B cell (primary cell): ENCODE results near the gene SPATA20. TPM values are rescaled to one million over a fixed set of nuclear protein-coding genes. Genes with fewer than 3 reads are reported as not detected.
A peak's percentile ranks its signal among the peaks of the same experiment; 100 is the strongest.

Experiments used
- ATAC-seq: fragments of 200-7000 bp; cut with Tn5 transposase; one replicate; pipeline ENCODE4 v1.10.0; 2021; ENCODE audit warnings: low read depth, mild to moderate bottlenecking, moderate number of reproducible peaks, moderate library complexity
- CTCF ChIA-PET: fragments of 350-600 bp; sonication (Branson Sonifier 250); formaldehyde crosslinking; loops from one replicate; lab custom pipeline; 2021; ENCODE audit warnings: antibody characterized with exemption, inconsistent platforms; lab: Charles Lee
- POLR2A ChIA-PET: fragments of 350-600 bp; sonication (Branson Sonifier 250); formaldehyde crosslinking; loops from one replicate; lab custom pipeline; 2021; ENCODE audit warnings: antibody characterized with exemption; lab: Charles Lee
- DNase-seq: peaks from one replicate; pipeline ENCODE4 v3.0.0; 2013
- H2AFZ ChIP-seq: 2 replicates; pipeline ENCODE4 v1.6.1; 2012; ENCODE audit warnings: mild to moderate bottlenecking, low read depth, low read length; ENCODE audit not compliant: insufficient read depth, poor library complexity, severe bottlenecking
- H3K27ac ChIP-seq, 2 donors: 1 replicate in 1 of 2; 2 replicates in 1 of 2; pipeline ENCODE4 v1.5.1; 2012 to 2013; ENCODE audit warnings: low read length in 2 of 2, mild to moderate bottlenecking in 2 of 2, moderate library complexity in 1 of 2
- H3K27me3 ChIP-seq, 4 experiments: fragments of 200-600 bp in 1 of 4; sonication (generic) in 1 of 4; replicated peaks in 1 of 4; 1 replicate in 2 of 4; 2 replicates in 2 of 4; pipeline versions ENCODE4 v1.6.1 to v1.7.0; 2013 to 2016; ENCODE audit warnings: low read length in 3 of 4, mild to moderate bottlenecking in 2 of 4, mixed read lengths in 1 of 4, moderate library complexity in 1 of 4; ENCODE audit not compliant: insufficient read depth in 4 of 4, control insufficient read depth in 3 of 4; ENCODE audit errors: control extremely low read depth in 1 of 4
- H3K36me3 ChIP-seq, 2 experiments: replicated peaks in 1 of 2; 1 replicate in 1 of 2; 2 replicates in 1 of 2; pipeline versions ENCODE4 v1.6.1 to v1.7.1; 2013; ENCODE audit warnings: low read length in 1 of 2; ENCODE audit not compliant: insufficient read depth in 2 of 2, control insufficient read depth in 1 of 2; ENCODE audit errors: control extremely low read depth in 1 of 2, extremely low read depth in 1 of 2
- H3K4me1 ChIP-seq, 2 donors: fragments of 200-600 bp in 1 of 2; sonication (generic) in 1 of 2; 1 replicate in 1 of 2; 2 replicates in 1 of 2; pipeline versions ENCODE4 v1.5.1 to v1.6.1; 2013 to 2017; ENCODE audit warnings: low read length in 2 of 2; ENCODE audit not compliant: control insufficient read depth in 2 of 2, insufficient read depth in 2 of 2
- H3K4me2 ChIP-seq: replicated peaks from 2 replicates; pipeline ENCODE3; 2012; ENCODE audit warnings: mild to moderate bottlenecking, low read depth, low read length; ENCODE audit not compliant: poor library complexity, severe bottlenecking
- H3K4me3 ChIP-seq, 5 experiments: fragments of 200-600 bp in 1 of 5; sonication (generic) in 1 of 5; 1 replicate in 3 of 5; 2 replicates in 2 of 5; pipeline versions ENCODE4 v1.5.1 to v1.7.0; 2011 to 2016; ENCODE audit warnings: low read length in 4 of 5, mild to moderate bottlenecking in 4 of 5, low read depth in 2 of 5, control low read depth in 1 of 5, moderate library complexity in 1 of 5; ENCODE audit not compliant: insufficient read depth in 1 of 5; ENCODE audit errors: control extremely low read depth in 1 of 5, extremely low read depth in 1 of 5
- H3K79me2 ChIP-seq: fragments of 200-600 bp; sonication (generic); one replicate; pipeline ENCODE4 v1.6.0; 2016; ENCODE audit warnings: low read length; ENCODE audit not compliant: control insufficient read depth, insufficient read depth
- H3K9ac ChIP-seq: fragments of 200-600 bp; sonication (generic); 2 replicates; pipeline ENCODE4 v1.6.1; 2017; ENCODE audit warnings: mild to moderate bottlenecking, low read length, moderate library complexity
- H3K9me3 ChIP-seq, 3 donors: one replicate each; pipeline versions ENCODE4 v1.6.1 to v1.7.1; 2013; ENCODE audit warnings: low read length in 2 of 3; ENCODE audit not compliant: control insufficient read depth in 2 of 3, insufficient read depth in 1 of 3; ENCODE audit errors: control extremely low read depth in 1 of 3
- H4K20me1 ChIP-seq: 2 replicates; pipeline ENCODE4 v1.6.0; 2012; ENCODE audit warnings: mild to moderate bottlenecking, low read length; ENCODE audit not compliant: insufficient read depth, control insufficient read depth, poor library complexity, severe bottlenecking
- H3K27ac Mint-ChIP-seq: one replicate; pipeline ENCODE4 v1.8.0; 2021; ENCODE audit warnings: mixed read lengths
- H3K27me3 Mint-ChIP-seq: one replicate; pipeline ENCODE4 v1.8.0; 2021; ENCODE audit warnings: mixed read lengths
- H3K4me1 Mint-ChIP-seq: one replicate; pipeline ENCODE4 v1.8.0; 2021; ENCODE audit warnings: mixed read lengths
- H3K4me3 Mint-ChIP-seq: one replicate; pipeline ENCODE4 v1.8.0; 2021; ENCODE audit warnings: mixed read lengths
- H3K9me3 Mint-ChIP-seq: one replicate; pipeline ENCODE4 v1.8.0; 2022; ENCODE audit warnings: mixed read lengths; ENCODE audit not compliant: insufficient read depth
- CTCF ChIP-seq: fragments of 200-600 bp; IDR thresholded peaks from one replicate; pipeline ENCODE4 v1.8.0; 2022; ENCODE audit warnings: antibody characterized with exemption, mild to moderate bottlenecking
- EZH2 ChIP-seq: IDR thresholded peaks from 2 replicates; pipeline ENCODE4 v1.6.1; 2012; ENCODE audit warnings: borderline replicate concordance, low read depth, mild to moderate bottlenecking, moderate library complexity, low read length; ENCODE audit not compliant: insufficient read depth, poor library complexity, severe bottlenecking
- WGBS: methylation state at CpG from one replicate; pipeline ENCODE4 v1.1.5; 2013; ENCODE audit warnings: missing lambda C conversion rate; ENCODE audit not compliant: insufficient coverage; 5-methylcytosine and 5-hydroxymethylcytosine counted together
- intact Hi-C: fragments of 100-400 bp; cut with micrococcal nuclease; formaldehyde crosslinking; loops from one replicate; pipeline ENCODE4 v1.10.0; 2022
- polyA minus RNA-seq: library from RNA; depleted of rRNA, polyadenylated mRNA; stranded (reverse); fragments of >200 nt; gene quantifications from 2 replicates; pipeline ENCODE4 v1.2.3, GENCODE V29; 2012
- polyA plus RNA-seq: library from polyadenylated mRNA; depleted of rRNA; stranded (reverse); fragments of >200 nt; gene quantifications from 2 replicates; pipeline ENCODE4 v1.2.3, GENCODE V29; 2012
- total RNA-seq, 2 donors: library from RNA; stranded (reverse); fragments of 120-200 nt in 1 of 2; gene quantifications; 1 replicate in 1 of 2; 2 replicates in 1 of 2; pipeline versions ENCODE4 v1.2.3 to v1.2.4, GENCODE V29; 2013 to 2022

Gene SPATA20
- total RNA-seq = 68.5 and 72.2 TPM in 2 replicates
- total RNA-seq (2013) = 7.5 TPM
- polyA plus RNA-seq = 18.9 and 61.7 TPM in 2 replicates
- polyA minus RNA-seq = 12.8 and 29.3 TPM in 2 replicates

- Histone ChIP-seq H3K27me3 (peaks cover 0 to 11% (median 5%) of the 10 kb centered on the region in 4 experiments), H3K9ac (peak within 1 kb of the TSS; percentile 68), H3K36me3 (peaks cover 0 to 3% of the 10 kb centered on the region in 2 experiments), H4K20me1 (no peaks in the 10 kb centered on the region), H3K79me2 (no peaks in the 10 kb centered on the region), H3K9me3 (no peaks in the 10 kb centered on the region), H2AFZ (peak within 1 kb of the TSS; percentile 87), H3K4me2 (peak within 1 kb of the TSS; percentile 94), H3K27ac (peak within 1 kb of the TSS in 1 of 2 donors; percentile 40), H3K4me3 (peak within 1 kb of the TSS in 4 of 5 experiments; percentile 20 to 62 (median 52)), H3K4me1 (peaks cover 14 to 21% of the 10 kb centered on the region in 2 donors)
- DNase-seq = peak; percentile 92
- ATAC-seq = peak; percentile 87
- Mint-ChIP-seq H3K9me3 (no peaks in the 10 kb centered on the region), H3K27ac (peak within 1 kb of the TSS; percentile 78), H3K27me3 (peaks cover 7% of the 10 kb centered on the region), H3K4me1 (peaks cover 19% of the 10 kb centered on the region), H3K4me3 (peak within 1 kb of the TSS; percentile 84)
- intact Hi-C loops = loop anchor here (1.0 to 5.0 kb wide), 4 partner anchors 13 to 620 kb away; partner anchors contain the start of genes CACNA1G and NME2
- WGBS = 4% methylated on average over 42 of the region's 42 CpGs
- ChIA-PET POLR2A (interaction anchor here (0.5 to 1.0 kb wide), 3 partner anchors 171 to 805 kb away, joined by 3 to 8 read pairs (median 3); no protein-coding TSS in a partner anchor), CTCF (interaction anchor here (0.6 to 4.8 kb wide), 9 partner anchors 9 to 295 kb away, joined by 3 to 45 read pairs (median 5); partner anchors contain the start of gene CACNA1G)
- TF ChIP-seq CTCF (peak; percentile 98), EZH2 (no peak)
Observed at GRCh38 chr17:50547035-50547735, at the start of gene SPATA20. TSS of gene SPATA20 (plus strand) at chr17:50547174. CDS start at chr17:50547209, 35 bp downstream.
